ENCODE results near the gene TFB2M.
"Not testable (repeated sequence)": the region's sequence is repeated elsewhere in the genome, so short reads cannot be mapped to it uniquely, and the experiment has no call there.

TFB2M gene

GRCh38 chr1:246582301-246583055 is 16.4 kb upstream of the TFB2M start:
- DNase-seq, result no peak

GRCh38 chr1:246580497-246581370 is 14.7 kb upstream of the TFB2M start:
- DNase-seq, result no peak

DNA sequence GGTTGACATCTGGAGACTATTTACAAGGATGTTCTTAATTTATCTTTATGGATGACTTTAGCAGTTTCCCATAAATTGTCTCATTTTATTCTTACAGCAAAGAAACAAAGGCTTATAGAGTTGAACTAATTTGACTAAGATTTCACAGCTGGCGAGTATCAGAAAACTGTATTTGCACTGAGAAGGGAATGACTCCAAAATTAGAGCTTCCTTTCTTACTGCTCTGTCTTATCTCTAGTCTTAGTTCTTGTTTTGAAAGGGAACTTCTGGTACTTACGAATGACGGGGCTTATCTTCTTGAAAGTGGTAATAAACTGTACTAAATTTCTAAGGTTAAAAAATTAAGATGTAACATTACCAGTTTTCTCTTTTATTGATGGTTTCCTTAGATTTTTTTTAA is 13.8 kb upstream of the TFB2M start:
- no peak for DNase-seq

GRCh38 chr1:246577720-246578106 is 11.7 kb upstream of the TFB2M start:
- peak; percentile 49 for DNase-seq

- no peak for DNase-seq
Observed at GRCh38 chr1:246577082-246577719, 11.1 kb upstream of the TFB2M start.

- no peak for DNase-seq
Observed at GRCh38 chr1:246576709-246577032, 10.6 kb upstream of the TFB2M start.

GRCh38 chr1:246573491-246573890 is 7.4 kb upstream of the TFB2M start:
- DNase-seq, result peak; percentile 40

DNA sequence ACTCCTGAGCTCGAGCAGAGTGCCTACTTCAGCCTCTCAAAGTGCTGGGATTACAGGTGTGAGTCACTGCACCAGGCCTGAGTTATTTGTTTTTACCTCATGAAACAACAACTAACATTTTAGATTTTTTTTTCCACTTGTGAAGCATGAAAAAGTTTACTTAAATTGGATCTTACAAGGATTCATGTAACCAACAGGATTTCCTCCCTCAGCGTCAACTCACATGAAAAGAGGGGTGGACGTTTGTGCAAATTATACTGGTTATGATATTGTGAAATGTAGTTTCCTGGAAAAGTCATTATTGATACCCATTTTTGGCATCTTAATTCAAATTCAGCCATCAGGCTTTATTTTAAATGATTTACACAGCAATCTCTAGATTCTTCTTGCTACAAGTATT is 6.7 kb upstream of the TFB2M start:
- DNase-seq, result no peak

GRCh38 chr1:246571953-246572352 is 5.9 kb upstream of the TFB2M start:
- DNase-seq, result no peak

DNA sequence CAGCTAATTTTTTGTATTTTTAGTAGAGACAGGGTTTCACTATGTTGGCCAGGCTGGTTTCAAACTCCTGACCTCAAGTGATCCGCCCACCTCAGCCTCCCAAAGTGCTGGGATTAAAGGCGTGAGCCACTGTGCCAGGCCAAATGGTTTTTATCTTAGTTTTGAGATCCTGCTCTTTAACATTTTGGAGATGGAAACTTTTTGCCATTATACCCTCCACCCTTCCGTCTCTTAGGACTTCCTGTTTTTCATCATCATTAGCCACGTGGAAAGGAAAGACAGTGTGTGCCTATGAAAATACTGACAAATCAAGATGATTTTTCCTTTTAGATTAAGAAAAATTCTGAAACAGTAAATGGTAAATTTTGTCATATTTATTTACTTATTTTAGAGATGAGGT is 5.2 kb upstream of the TFB2M start:
- DNase-seq, result not testable (repeated sequence)

GRCh38 chr1:246569248-246570238 is 3.5 kb upstream of the TFB2M start:
- DNase-seq, result no peak

DNA sequence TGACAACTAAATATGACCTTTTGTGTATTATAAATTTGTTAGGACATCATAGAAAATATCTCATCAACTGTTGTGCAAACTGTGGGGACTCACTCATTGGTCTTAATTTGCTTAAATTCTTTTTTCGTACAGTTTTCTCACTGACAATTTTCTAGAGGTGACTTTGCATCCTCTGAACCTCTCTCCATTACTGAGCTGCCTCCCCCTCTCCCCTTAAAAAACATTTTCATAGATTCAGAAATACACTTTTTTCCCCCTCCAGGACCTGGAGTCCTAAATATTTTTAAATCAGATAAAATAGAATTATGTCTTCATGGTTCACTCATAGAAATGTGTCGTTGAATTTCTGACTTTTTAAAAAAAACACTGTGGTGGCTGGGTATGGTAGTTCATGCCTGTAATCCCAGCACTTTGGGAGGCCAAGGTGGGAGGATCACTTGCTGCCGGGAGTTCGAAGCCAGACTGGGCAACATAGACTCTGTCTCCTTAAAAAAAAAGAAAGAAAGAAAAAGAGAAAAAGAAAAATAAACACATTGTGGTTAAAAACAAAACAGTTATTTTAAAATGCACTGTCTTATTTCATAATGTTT is 1.7 kb upstream of the TFB2M start:
- no peak for DNase-seq

DNA sequence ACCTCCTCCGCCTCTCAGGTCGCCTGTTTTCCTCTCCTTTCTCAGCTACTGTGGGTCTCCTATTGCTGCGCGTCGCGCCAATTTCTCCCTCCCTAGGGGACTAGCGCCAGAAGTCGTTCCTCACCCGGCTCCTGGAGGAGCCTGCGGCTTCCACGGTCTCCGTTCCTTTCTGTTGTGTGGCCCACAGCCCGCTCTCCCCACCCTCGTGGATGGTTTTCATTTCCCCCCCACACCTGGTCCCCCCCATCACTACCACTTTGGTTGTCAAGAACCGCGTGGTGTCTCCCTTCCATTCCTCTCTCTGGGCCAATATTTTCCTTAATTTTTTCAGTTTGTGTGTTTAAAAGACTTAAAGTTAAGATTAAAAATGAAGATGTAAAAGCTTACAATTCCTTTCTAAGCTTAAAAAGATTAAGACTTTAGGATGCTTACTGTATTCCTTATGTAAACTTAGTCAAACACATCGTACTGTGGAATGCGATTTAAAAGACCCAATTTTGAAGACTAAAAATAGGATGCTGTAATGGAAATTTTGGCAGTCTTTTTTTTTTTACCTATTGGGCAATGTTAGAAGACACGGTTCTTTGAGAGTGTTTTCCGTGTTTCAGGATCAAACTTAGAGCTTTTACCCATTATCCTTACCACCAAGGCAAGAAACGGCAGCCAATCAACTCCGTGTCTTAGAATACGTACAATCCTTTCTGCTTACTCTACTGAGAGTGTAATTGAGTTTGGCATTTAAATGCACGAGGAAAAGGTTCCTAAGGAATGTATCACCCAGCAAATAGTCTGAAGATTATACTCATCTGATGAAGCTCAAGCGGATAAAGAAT is 968 bp upstream of the TFB2M start:
- DNase-seq, result peak; percentile 87

- no peak for DNase-seq
Observed at GRCh38 chr1:246565751-246566127, 322 bp downstream of the TFB2M start.

DNA sequence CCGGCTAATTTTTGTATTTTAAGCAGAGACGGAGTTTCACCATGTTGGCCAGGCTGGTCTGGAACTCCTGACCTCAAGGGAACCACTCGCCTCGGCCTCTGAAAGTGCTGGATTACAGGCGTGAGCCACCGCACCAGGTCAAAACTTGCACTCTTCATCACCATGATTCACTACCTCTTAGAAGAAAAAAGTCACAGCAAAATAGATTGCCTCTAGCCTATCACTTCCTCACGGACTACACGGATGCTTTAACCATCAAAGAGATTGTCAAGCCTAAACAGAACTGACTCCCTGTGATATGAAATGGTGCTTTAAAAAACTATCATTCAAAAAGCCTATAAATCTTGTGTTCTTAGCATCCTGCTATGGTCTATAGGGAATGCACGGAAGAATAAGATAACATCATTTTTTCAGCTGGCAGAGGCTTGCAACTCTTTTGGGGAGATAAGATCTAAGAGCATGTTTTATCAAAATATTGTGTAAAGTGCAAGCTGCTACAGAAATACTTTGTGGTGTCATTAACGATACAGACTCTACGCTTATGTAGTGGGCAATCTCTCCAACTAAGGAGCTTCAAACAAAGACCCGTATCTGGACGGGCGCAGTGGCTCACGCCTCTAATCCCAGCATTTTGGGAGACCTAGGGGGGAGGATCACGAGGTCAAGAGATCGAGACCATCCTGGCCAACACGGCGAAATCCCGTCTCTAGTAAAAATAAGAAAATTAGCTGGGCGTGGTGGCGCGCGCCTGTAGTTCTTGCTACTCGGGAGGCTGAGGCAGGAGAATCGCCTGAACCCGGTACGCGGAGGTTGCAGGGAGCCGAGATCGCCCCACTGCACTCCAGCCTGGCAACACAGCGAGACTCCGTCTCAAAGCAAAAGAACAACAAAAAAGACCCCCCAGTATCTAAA is 966 bp downstream of the TFB2M start:
- DNase-seq, result no peak

DNA sequence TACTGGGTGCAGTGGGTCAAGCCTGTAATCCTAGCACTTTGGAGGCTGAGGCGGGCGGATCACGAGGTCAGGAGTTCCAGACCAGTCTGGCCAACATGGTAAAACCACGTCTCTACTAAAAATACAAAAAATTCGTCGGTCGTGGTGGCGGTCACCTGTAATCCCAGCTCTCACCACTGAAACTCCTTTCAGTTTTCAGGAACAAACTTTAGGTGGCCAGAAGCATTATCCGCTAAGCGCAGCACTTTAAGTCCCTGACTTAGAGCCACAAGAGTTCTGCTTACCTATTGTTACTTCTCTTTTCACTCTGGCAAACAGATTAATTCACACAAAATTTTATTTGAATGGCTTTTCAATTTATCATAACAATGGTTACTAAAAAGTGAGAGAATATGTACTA is 5.2 kb downstream of the TFB2M start:
- DNase-seq, result not testable (repeated sequence)

DNA sequence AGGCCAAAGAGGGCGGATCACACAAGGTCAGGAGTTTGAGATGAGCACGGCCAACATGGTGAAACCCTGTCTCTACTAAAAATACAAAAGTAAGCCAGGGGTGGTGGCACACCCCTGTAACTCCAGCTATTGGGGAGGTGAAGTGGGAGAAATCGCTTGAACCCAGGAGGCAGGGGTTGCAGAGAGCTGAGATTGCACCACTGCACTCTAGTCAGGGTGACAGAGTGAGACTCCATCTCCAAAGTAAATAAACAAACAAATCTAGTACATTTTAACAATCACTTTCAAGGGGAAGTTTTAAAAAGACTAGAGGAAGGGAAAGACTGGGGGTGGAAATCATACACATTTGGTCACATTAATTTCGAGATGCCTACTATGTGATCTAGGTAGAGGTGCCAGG is 6.8 kb downstream of the TFB2M start:
- no peak for DNase-seq

- DNase-seq, result no peak
Observed at GRCh38 chr1:246558041-246558440, 8.0 kb downstream of the TFB2M start.

DNA sequence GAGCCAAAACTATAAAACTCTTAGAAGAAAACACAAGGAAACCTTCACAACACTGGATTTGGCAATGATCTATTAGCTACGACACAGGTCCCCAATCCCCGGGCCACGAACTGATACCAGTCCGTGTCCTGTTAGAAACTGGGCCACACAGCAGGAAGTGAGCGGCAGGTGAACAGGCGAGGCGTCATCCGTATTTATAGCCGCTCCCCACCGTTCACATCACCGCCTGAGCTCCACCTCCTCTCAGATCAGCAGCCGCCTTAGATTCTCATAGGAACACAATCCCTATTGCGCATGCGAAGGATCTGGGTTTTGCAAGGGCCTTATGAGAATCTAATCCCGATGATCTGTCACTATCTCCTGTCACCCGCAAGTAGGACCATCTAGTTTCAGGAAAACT is 11.9 kb downstream of the TFB2M start:
- no peak for DNase-seq

DNA sequence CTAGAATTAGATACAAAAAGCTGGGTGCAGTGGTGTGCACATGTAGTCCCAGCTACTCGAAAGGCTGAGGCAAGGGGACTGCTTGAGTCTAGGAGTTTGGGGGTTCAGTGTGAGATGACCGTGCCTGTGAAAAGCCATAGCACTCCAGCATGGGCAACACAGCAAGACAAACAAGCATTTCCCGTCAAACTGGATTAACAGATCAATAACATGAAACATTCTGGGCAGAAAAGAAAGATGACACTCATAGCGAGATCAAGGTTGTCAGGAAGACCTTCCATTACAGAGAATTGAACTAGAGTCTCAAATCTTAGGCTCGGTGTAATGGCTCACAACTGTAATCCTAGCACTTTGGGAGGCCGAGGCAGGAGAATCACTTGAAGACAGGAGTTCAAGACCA is 14.0 kb downstream of the TFB2M start:
- DNase-seq, result no peak
